ENCODE measurements around the gene HECW1. TPM values are rescaled to one million over a fixed set of nuclear protein-coding genes. Genes with fewer than 3 reads are reported as not detected.

The HECW1 gene
- total RNA-seq, 1 experiment from 2014 or later: 0.77 TPM

DNA sequence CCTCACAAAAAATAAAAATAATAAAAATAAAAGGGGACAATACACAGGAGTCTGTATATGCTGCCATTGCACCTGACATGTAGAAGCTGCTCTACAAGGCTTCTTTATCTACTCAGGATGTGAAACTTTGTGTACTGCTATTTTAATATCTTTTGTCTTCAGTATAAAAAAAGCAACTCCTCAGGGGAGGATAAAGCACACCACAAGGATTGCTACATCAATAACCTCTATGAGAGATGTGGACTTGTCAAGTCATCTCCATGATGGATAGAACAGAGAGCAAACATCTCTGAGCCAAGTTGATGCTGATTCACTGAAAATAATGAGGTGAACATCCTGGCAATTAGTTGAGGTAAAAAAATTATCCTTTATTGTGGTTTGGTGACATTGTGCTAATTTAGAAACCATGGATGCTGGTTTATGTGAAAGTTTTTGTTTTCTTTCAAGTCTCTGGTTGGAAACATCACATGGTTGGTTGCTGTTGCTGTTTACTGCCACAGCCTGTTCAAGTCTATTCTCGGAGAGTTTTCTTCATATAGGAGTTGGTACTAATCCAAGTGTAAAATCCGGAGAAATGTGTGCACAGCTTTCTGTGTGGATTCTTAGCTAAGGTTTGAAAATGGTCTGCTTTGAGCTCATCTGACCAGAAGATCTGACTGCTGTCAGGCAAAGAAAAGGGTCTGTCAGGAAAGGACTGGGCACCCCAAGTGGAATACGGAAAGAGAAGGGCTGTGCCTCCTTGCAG is 1.5 kb upstream of the HECW1 start:
- no peak for DNase-seq (ENCODE audit: low read depth, low spot score)
- Histone ChIP-seq H3K9me3 (ENCODE audit: control insufficient read depth, insufficient read depth, low read depth, low read length) (no peaks in the 10 kb centered on the region), H3K4me1 (ENCODE audit: control insufficient read depth, insufficient read depth, low read length) (peaks cover 4% of the 10 kb centered on the region; the same call in 1 of the 2 replicates), H3K4me3 (ENCODE audit: low read depth in 2 of 2, low read length in 2 of 2) (no peak overlapping the region), H3K27ac (ENCODE audit: low read length) (no peak overlapping the region), H3K27me3 (ENCODE audit: control insufficient read depth, insufficient read depth, low read length) (peaks cover 46% of the 10 kb centered on the region), H3K36me3 (ENCODE audit: control insufficient read depth, insufficient read depth, low read length) (no peaks in the 10 kb centered on the region)
- ChIA-PET CTCF (no interaction called here), POLR2A (no interaction called here)
- no TSS peak for BruUV-seq (replicated peaks)
- intact Hi-C loops (cut with micrococcal nuclease; ENCODE audit: unreplicated experiment): no loop called here
- TF ChIP-seq, protein P1, sequence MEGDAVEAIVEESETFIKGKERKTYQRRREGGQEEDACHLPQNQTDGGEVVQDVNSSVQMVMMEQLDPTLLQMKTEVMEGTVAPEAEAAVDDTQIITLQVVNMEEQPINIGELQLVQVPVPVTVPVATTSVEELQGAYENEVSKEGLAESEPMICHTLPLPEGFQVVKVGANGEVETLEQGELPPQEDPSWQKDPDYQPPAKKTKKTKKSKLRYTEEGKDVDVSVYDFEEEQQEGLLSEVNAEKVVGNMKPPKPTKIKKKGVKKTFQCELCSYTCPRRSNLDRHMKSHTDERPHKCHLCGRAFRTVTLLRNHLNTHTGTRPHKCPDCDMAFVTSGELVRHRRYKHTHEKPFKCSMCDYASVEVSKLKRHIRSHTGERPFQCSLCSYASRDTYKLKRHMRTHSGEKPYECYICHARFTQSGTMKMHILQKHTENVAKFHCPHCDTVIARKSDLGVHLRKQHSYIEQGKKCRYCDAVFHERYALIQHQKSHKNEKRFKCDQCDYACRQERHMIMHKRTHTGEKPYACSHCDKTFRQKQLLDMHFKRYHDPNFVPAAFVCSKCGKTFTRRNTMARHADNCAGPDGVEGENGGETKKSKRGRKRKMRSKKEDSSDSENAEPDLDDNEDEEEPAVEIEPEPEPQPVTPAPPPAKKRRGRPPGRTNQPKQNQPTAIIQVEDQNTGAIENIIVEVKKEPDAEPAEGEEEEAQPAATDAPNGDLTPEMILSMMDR (IDR thresholded peaks at IDR 0.05): no peak
- TF ChIP-seq TCF7L2 (IDR thresholded peaks at IDR 0.05; ENCODE audit: low read depth, low read length): no peak
- no peak for TF ChIP-seq SIN3A (IDR thresholded peaks at IDR 0.05; ENCODE audit: borderline replicate concordance, insufficient read depth, low read depth, low read length)
- TF ChIP-seq POLR2AphosphoS5 (IDR thresholded peaks at IDR 0.05; ENCODE audit: low read depth, low read length): no peak
- TF ChIP-seq REST (IDR thresholded peaks at IDR 0.05; ENCODE audit: insufficient read depth in 1 of 2, low read depth in 2 of 2, low read length in 1 of 2): no peak
- in situ Hi-C loops (cut with HindIII; ENCODE audit: low pct_unique_long_range_greater_than_20kb, low sequenced_read_pairs): no loop called here
- ATAC-seq: no peak

DNA sequence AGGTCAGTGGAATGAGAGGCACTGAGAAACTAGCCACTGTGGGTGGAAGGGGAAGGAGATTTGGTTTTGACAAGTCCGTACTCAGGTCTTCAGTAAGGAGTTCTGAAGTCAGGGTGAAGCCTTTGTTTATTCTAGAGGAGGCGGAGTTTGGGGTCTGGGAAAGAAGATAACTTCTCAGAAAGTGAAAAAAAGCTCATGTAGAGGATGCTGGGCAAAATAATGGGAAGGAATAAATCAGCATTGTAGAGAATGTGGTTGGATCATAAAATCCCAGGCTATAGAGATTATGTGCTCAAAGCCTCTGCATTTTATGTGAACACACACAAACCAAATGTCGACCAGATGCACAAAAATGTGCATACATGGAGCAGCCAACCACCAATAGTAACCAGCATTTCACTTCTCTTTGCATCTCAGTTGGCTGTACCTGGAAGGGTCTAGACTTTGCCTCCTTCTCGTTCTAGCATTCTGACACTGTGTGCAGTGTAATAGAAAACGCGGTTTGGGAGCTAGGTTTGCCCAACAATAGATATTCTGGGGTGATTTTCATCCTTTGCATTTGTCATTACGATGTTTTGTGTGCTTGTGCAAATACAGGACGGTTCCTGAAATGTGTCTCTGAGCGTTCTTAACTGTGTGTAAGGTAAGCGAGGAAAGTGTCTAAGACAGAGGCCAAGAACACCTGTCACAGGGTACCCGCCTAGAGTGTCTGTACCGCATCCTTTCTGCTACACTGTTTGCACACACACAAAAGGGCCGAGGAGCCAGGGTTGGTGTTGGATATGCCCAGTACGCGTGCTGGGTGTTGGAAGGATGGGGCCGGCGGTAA is 603 bp upstream of the HECW1 start:
- H3K4me3 ChIP-seq (ENCODE audit: low read depth in 2 of 2, low read length in 2 of 2): no peak overlapping the region
- intact Hi-C loops (cut with micrococcal nuclease; ENCODE audit: unreplicated experiment): no loop called here
- peaks cover 4% of the 10 kb centered on the region; the same call in 1 of the 2 replicates for H3K4me1 ChIP-seq (ENCODE audit: control insufficient read depth, insufficient read depth, low read length)
- H3K27me3 ChIP-seq (ENCODE audit: control insufficient read depth, insufficient read depth, low read length): peaks cover 51% of the 10 kb centered on the region
- ChIA-PET CTCF (no interaction called here), POLR2A (no interaction called here)
- ATAC-seq (peak; percentile 29; the same call in 1 of the 2 replicates), DNase-seq (ENCODE audit: low read depth, low spot score) (no peak)
- TF ChIP-seq REST (IDR thresholded peaks at IDR 0.05; ENCODE audit: insufficient read depth in 1 of 2, low read depth in 2 of 2, low read length in 1 of 2): no peak
- TF ChIP-seq, protein P1 (IDR thresholded peaks at IDR 0.05): no peak
- no peak for TF ChIP-seq POLR2AphosphoS5 (IDR thresholded peaks at IDR 0.05; ENCODE audit: low read depth, low read length)
- no peak for TF ChIP-seq TCF7L2 (IDR thresholded peaks at IDR 0.05; ENCODE audit: low read depth, low read length)
- no peak for TF ChIP-seq SIN3A (IDR thresholded peaks at IDR 0.05; ENCODE audit: borderline replicate concordance, insufficient read depth, low read depth, low read length)
- no peaks in the 10 kb centered on the region for H3K36me3 ChIP-seq (ENCODE audit: control insufficient read depth, insufficient read depth, low read length)
- H3K27ac ChIP-seq (ENCODE audit: low read length): no peak overlapping the region
- in situ Hi-C loops (cut with HindIII; ENCODE audit: low pct_unique_long_range_greater_than_20kb, low sequenced_read_pairs): no loop called here
- no peaks in the 10 kb centered on the region for H3K9me3 ChIP-seq (ENCODE audit: control insufficient read depth, insufficient read depth, low read depth, low read length)
- no TSS peak for BruUV-seq (replicated peaks)
